ENCODE measurements around the gene CLEC10A.
A peak's percentile ranks its signal among the peaks of the same experiment; 100 is the strongest.
"Not testable (repeated sequence)": the region's sequence is repeated elsewhere in the genome, so short reads cannot be mapped to it uniquely, and the experiment has no call there.

The CLEC10A gene

GRCh38 chr17:7107795-7108559 lies 27.9 kb upstream of the CLEC10A start:
- DNase-seq: no peak

DNA sequence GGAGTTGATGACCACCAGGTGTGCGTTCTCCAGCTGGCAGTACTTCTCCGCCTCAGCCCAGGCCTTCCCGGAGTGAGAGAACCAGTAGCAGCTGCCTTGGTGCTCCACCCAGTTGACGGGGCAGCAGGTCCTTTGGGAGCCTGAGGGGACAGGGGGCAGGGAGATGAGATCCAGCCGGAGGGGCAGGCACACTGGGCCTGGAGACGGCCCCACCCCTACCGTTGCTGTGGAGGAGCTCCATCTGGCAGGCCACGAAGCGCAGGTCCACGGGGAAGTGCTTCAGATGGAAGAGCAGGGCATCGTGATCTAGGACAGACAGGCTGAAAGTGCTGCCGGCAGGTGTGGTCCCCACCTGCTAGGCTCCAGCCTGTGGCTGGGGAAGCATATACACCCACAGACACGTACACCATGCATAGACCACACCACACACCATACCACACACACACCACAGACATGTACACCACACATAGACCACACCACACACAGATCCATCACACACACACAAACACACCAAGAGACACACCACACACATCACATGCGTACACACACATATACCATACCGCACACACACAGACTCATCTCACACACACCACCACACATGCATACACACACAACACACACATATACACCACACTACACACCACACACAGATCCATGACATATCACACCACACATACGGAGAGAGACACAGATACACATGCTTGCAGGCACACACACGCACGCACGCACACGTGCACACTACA lies 27.1 kb upstream of the CLEC10A start:
- DNase-seq: peak; percentile 69

DNA sequence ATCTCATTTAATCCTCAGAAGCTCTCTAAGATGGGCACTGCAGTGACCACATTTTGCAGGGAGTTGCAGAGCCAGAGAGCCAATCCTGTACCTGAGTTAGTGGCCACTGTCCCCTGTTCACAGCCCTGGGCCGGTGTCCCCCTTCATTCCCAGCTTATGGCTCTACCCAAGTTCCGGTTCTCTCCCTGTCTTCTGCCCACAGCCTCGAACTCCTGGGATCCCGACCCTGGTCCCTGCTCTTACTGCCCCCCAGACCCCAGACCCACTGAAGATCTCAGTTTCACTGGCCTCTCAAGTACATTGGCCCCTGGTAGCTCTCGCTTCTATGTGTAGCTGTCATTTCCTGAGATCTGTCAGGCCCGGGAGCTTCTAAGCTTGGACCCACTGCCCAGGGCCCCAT lies 22.4 kb upstream of the CLEC10A start:
- no peak for DNase-seq

DNA sequence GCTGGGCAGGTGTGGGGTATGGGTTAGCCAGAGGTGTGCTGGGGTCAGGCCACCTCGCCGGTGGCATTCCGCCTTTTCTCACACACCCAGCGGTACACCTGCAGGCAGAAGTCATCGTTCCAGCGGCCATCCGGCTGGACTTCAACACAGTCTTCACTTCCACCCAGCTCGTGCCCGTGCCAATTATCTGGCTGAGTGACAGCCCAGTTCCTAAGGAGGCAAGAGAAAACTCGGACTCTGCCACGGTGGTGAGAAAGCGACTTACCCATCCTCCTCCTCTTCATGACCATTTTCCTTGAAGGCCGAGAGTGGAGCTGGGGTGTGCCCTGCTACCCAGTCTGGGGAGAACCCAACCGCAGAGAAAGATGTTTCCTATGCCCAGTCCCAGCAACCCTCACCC lies 21.5 kb upstream of the CLEC10A start:
- no peak for DNase-seq

DNA sequence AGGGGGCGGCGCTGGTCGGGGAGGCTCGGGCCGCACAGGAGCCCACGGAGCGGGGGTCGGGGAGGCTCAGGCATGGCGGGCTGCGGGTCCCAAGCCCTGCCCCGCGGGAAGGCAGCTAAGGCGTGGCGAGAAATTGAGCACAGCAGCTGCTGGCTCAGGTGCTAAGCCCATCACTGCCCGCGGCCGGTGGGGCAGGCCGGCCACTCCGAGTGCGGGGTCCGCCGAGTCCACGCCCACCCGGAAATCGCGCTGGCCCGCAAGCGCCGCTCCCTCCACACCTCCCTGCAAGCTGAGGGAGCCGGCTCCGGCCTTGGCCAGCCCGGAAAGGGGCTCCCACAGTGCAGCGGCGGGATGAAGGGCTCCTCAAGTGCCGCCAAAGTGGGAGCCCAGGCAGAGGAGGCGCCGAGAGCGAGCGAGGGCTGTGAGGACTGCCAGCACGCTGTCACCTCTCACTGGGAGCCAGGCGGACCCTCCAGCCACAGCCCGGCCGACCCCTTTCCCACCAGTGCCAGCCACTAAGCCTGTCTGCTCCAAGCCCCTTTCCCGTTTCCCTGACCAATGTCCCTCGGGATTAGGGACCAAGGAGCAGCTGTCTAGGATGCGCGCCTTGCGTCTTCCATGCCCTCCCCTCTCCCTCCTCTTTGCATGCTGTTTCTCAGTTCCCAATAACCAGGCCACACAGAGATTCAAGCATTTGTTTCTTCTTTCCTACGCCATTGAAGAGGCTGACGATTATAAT lies 20.8 kb upstream of the CLEC10A start:
- DNase-seq: not testable (repeated sequence)

DNA sequence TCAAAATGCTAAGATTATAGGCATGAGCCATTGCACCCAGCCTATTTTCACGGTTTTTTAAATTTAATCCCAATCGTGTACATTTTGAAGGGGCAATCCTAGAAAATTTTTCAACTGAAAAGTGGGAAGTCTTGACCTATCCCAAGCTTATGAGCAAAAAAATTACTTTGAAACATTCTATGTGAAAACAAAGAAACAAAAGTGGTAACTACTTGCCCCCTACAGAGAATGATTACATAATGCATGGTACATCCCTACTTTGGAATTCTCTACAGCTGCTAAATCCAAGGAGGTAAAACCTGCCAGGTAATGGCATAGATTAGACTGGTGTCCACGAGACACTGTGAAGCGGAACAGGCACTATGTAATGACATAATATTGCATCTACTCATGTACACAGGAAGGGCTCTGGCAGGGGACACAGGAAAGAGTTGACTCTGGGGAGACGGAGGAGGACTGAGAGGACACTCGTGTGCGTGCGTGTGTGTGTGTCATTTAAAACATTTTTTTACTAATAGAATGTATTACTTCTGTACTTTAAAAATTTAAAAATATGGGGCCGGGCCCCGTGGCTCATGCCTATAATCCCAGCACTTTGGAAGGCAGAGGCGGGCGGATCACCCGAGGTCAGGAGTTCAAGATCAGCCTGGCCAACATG lies 18.9 kb upstream of the CLEC10A start:
- no peak for DNase-seq

DNA sequence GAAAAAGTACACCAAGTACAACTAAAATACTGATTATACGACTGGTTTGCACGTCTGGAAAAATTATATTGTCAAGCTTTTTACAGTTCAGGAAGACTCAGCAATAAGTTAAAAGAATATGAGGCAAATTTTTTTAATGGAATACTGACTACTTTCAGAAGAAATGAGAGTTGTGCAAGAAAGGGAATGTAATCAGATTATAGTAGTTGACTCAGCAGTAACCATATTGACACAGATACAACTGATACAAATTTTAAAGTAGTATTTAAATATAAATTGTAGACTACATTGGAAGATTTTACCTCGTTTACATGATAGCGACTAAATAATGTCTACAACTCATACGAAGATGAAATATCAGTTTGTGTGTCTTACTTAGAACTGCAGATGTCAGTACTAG lies 17.9 kb upstream of the CLEC10A start:
- no peak for DNase-seq

DNA sequence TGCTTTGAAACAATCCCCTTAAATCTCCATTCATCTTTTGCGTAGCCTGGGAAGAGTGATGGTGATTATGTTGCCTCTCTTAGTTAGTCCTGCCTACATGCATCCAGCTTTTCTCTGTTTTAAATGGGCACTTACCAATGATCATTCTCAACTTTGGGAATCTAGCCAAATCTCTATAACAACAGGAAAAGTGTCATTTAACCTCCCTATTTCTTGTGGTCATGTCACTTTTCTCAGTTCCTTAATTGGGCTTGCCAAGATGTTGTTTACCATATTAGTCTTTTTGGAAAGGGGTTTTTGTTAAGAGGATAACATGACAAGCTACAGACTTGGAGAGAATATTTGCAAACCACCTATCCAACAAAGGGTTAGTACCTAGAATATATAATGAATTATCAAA lies 15.6 kb upstream of the CLEC10A start:
- DNase-seq: peak; percentile 1

GRCh38 chr17:7094652-7095019 lies 14.6 kb upstream of the CLEC10A start:
- DNase-seq: no peak

- DNase-seq: not testable (repeated sequence)
Measured at GRCh38 chr17:7091311-7092005, 11.4 kb upstream of the CLEC10A start.

GRCh38 chr17:7089570-7089969 lies 9.5 kb upstream of the CLEC10A start:
- not testable (repeated sequence) for DNase-seq

DNA sequence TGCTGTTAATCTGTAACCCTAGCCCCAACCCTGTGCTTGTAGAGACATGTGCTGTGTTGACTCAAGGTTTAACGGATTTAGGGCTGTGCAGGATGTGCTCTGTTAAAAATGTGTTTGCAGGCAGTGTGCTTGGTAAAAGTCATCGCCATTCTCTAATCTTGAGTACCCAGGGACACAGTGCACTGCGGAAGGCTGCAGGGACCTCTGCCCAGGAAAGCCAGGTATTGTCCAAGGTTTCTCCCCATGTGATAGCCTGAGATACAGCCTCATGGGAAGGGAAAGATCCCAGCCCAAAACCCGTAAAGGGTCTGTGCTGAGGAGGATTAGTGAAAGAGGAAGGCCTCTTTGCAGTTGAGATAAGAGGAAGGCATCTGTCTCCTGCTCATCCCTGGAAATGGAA lies 8.4 kb upstream of the CLEC10A start:
- not testable (repeated sequence) for DNase-seq

DNA sequence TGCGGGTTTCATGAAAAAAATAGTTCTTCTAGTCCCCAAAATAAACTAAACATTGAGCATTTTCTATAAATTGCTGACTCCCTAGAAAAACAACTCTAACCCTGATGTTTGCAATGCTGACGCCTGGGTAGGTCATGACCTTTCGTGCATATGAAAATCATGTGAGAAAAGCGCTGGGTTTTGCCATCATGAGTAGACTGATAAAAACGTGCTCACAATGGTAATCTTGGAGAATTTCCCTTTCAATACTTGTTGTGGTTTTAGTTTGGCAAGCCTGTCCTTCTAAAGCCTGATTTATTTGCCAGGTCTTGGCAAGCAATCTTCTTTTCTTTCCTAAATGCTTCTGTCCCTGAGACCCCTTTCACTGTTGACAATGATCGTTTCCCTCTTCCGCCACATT lies 4.0 kb upstream of the CLEC10A start:
- no peak for DNase-seq

DNA sequence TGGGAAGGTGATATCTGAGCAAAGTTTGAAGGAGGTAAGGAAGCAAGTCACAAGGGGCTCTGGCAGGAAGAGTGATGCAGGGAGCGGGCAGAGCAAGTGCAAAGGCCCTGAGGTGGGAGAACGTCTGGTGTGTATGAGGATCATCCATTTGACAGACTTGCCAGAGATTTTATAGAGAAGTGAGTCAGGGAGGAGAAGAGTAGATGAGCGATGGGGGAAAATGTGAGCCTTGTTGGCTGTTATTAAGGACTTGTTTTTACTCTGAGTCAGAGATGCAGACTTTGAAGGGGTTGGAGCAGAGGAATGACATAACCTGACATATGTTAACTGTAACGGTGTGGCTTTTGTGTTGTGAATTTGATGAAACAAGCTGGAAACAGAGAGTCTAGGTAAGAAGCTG lies 3.5 kb upstream of the CLEC10A start:
- no peak for DNase-seq

GRCh38 chr17:7081341-7082062 lies 1.5 kb upstream of the CLEC10A start:
- DNase-seq: no peak

- DNase-seq: no peak
Measured at GRCh38 chr17:7080456-7081041, 498 bp upstream of the CLEC10A start.

DNA sequence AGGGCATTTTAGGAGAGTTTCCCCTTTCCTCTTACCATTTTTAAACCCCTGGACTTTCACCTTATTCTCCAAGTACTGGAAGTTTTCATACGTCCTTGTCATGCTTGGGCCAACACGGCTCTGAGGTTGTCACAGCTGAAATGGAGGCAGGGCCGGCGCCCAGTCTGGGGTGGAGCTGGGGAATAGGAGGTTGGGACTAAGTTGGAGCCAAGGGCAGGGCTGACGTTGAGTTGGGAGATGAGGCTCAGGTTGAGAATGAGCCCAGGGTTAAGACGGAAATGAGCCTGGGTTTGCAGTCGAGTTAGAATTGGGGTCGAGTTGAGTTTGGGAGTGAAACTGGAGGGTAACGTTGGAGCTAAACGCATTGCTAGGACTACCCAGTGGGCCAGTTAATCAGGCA lies 1.3 kb downstream of the CLEC10A start:
- no peak for DNase-seq

DNA sequence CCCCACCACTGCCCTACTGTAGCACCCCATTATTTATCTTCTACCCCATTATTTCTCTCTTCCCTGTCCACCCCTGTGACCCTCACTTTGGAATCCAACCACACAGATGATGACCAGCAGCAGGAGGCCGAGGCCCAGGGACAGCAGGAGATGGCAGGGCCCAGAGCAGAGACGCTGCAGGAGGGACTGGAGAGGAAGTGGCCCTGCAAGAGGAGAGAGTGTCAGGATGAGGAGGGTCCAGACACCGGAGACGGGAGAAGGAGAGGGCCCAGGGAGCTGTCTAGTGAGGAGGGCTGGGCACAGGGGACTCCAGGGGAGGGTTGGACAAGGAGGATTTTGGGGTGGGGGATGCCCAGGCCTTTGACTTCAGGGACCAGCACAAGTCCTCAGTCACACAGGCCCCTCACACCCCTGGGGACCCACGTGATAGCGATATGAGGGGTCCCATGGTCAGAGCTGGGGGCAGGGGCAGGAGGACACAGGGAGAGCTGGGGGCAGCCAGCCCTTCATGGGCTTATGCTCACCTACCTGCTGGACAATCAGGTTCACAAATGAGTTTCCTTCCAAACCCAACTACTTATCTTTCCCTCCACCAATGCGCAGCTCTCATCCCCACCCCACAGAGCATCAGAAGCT lies 2.0 kb downstream of the CLEC10A start:
- DNase-seq: no peak

- DNase-seq: no peak
Measured at GRCh38 chr17:7074931-7075330, 5.1 kb downstream of the CLEC10A start.

DNA sequence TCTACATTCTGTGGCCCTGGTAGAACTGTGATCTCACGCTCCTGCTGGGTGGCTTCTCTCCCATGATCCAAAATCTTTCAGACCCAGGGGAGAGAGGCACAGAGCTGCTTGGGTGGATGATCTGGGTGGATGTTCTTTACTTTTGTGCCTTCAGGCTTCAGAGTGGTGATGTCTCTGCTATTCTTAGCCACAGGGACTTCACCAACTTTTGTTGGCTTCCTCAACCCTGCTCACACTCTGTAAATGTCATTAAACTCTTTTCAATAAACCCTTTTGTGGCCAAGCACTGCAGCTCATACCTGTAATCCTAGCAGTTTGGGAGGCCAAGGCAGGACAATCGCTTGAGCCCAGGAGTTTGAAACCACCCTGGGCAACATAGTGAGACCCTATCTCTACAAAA lies 7.6 kb downstream of the CLEC10A start:
- no peak for DNase-seq

- DNase-seq: no peak
Measured at GRCh38 chr17:7070712-7071111, 9.3 kb downstream of the CLEC10A start.
